ENCODE results near the gene ADCY2.

Gene ADCY2

DNA sequence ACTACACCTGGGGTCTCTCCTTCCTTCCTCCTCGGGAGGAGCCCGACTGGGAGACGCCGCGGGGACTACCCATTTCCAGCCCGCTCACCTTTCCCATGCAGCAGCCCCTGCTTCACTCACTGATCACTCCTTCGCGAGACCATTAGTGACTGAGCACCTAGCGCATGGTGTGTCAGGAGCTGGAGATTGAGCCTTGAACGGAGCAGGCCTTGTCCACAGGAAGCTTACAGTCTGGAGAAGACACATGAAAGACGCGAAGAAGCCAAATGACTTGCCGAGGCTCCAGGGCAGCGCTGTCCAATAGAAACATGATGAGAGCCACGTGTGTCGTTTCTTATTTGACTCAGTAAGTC lies 455.3 kb downstream of the ADCY2 start:
- H3K27ac ChIP-seq (replicated peaks) = no peak overlapping the region
- no peak overlapping the region for H3K4me3 ChIP-seq (replicated peaks; ENCODE audit: insufficient read depth, low read length)
- peaks cover 20% of the 10 kb centered on the region for H3K27me3 ChIP-seq (ENCODE audit: insufficient read depth, poor library complexity, severe bottlenecking)
- DNase-seq (ENCODE audit: low read depth in 1 of 2, low spot score in 1 of 2) = no peak
- TF ChIP-seq POLR2AphosphoS5 (IDR thresholded peaks at IDR 0.05; ENCODE audit: low read depth) = no peak
- no peak for TF ChIP-seq GABPA (IDR thresholded peaks at IDR 0.05; ENCODE audit: low read depth)
- TF ChIP-seq, protein P1, sequence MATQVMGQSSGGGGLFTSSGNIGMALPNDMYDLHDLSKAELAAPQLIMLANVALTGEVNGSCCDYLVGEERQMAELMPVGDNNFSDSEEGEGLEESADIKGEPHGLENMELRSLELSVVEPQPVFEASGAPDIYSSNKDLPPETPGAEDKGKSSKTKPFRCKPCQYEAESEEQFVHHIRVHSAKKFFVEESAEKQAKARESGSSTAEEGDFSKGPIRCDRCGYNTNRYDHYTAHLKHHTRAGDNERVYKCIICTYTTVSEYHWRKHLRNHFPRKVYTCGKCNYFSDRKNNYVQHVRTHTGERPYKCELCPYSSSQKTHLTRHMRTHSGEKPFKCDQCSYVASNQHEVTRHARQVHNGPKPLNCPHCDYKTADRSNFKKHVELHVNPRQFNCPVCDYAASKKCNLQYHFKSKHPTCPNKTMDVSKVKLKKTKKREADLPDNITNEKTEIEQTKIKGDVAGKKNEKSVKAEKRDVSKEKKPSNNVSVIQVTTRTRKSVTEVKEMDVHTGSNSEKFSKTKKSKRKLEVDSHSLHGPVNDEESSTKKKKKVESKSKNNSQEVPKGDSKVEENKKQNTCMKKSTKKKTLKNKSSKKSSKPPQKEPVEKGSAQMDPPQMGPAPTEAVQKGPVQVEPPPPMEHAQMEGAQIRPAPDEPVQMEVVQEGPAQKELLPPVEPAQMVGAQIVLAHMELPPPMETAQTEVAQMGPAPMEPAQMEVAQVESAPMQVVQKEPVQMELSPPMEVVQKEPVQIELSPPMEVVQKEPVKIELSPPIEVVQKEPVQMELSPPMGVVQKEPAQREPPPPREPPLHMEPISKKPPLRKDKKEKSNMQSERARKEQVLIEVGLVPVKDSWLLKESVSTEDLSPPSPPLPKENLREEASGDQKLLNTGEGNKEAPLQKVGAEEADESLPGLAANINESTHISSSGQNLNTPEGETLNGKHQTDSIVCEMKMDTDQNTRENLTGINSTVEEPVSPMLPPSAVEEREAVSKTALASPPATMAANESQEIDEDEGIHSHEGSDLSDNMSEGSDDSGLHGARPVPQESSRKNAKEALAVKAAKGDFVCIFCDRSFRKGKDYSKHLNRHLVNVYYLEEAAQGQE (IDR thresholded peaks at IDR 0.05; ENCODE audit: insufficient replicate concordance, low read depth) = no peak
- TF ChIP-seq, protein P2, sequence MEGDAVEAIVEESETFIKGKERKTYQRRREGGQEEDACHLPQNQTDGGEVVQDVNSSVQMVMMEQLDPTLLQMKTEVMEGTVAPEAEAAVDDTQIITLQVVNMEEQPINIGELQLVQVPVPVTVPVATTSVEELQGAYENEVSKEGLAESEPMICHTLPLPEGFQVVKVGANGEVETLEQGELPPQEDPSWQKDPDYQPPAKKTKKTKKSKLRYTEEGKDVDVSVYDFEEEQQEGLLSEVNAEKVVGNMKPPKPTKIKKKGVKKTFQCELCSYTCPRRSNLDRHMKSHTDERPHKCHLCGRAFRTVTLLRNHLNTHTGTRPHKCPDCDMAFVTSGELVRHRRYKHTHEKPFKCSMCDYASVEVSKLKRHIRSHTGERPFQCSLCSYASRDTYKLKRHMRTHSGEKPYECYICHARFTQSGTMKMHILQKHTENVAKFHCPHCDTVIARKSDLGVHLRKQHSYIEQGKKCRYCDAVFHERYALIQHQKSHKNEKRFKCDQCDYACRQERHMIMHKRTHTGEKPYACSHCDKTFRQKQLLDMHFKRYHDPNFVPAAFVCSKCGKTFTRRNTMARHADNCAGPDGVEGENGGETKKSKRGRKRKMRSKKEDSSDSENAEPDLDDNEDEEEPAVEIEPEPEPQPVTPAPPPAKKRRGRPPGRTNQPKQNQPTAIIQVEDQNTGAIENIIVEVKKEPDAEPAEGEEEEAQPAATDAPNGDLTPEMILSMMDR (IDR thresholded peaks at IDR 0.05; ENCODE audit: insufficient read depth, low read length) = no peak
- no peak for TF ChIP-seq SPI1 (IDR thresholded peaks at IDR 0.05; ENCODE audit: borderline replicate concordance, low read depth)

DNA sequence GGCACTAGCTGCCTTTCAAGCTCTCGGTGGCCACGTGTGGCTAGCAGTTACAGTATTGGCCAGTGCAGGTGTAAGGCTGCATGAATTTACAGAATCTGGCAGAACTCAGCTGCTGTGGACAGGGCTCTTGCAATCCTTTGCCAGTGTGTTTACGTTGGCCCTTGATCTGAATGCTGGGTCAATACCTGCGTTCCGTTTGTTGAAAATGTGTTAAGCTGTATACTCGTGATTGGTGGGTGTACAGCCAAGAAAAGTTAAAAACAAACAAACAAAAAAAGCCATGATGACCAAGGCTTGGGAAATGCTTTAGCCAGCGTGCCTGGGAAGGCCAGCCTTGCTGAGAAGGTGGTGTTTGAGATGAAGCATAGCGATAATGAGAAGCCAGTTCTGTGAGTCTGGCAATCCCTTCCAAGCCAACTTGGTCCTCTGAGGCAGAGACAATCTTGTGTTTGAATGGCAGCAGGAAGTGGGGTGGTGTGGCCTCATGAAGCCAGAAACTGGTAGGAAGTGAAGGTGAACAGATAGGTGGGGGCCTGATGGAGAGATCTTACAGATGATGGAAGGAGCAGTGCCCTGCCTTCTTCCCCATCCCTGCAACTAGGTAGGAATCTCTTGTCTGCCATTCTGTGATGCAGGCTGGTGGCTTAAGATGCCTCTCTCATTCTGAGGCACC lies 455.8 kb downstream of the ADCY2 start:
- DNase-seq (ENCODE audit: low read depth in 1 of 2, low spot score in 1 of 2) = no peak
- no peak overlapping the region for H3K4me3 ChIP-seq (replicated peaks; ENCODE audit: insufficient read depth, low read length)
- no peak for TF ChIP-seq POLR2AphosphoS5 (IDR thresholded peaks at IDR 0.05; ENCODE audit: low read depth)
- TF ChIP-seq GABPA (IDR thresholded peaks at IDR 0.05; ENCODE audit: low read depth) = no peak
- TF ChIP-seq, protein P1 (IDR thresholded peaks at IDR 0.05; ENCODE audit: insufficient replicate concordance, low read depth) = no peak
- TF ChIP-seq, protein P2 (IDR thresholded peaks at IDR 0.05; ENCODE audit: insufficient read depth, low read length) = no peak
- TF ChIP-seq SPI1 (IDR thresholded peaks at IDR 0.05; ENCODE audit: borderline replicate concordance, low read depth) = no peak
- peaks cover 20% of the 10 kb centered on the region for H3K27me3 ChIP-seq (ENCODE audit: insufficient read depth, poor library complexity, severe bottlenecking)
- no peak overlapping the region for H3K27ac ChIP-seq (replicated peaks)

DNA sequence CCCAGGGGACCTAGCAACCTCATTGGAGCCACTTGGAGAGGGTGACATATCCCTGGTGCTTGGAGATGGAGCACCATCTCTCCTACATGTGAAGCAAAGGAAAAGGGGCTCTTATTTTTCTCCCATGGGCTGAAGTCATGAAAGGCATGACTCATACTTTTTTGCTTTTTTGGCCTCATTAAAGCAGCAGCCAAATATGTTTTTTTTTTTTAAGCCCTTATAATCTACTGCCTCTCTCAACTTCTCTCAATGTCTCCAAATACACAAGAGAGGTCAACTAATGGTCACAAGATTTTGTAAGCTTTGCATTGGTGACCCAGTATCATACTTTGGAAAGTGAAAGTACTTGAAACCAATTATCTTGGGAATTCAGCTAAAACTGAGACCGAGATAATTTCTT lies 456.6 kb downstream of the ADCY2 start:
- no peak for DNase-seq (ENCODE audit: low read depth in 1 of 2, low spot score in 1 of 2)
- TF ChIP-seq GABPA (IDR thresholded peaks at IDR 0.05; ENCODE audit: low read depth) (no peak), SPI1 (IDR thresholded peaks at IDR 0.05; ENCODE audit: borderline replicate concordance, low read depth) (no peak), POLR2AphosphoS5 (IDR thresholded peaks at IDR 0.05; ENCODE audit: low read depth) (no peak)
- TF ChIP-seq, protein P1 (IDR thresholded peaks at IDR 0.05; ENCODE audit: insufficient replicate concordance, low read depth) = no peak
- TF ChIP-seq, protein P2 (IDR thresholded peaks at IDR 0.05; ENCODE audit: insufficient read depth, low read length) = no peak
- H3K27me3 ChIP-seq (ENCODE audit: insufficient read depth, poor library complexity, severe bottlenecking) = peaks cover 20% of the 10 kb centered on the region
- H3K4me3 ChIP-seq (replicated peaks; ENCODE audit: insufficient read depth, low read length) = no peak overlapping the region
- no peak overlapping the region for H3K27ac ChIP-seq (replicated peaks)

All from HL-60 (cell line).